Measurements from ENCODE around the gene CSK. TPM values are rescaled to one million over a fixed set of nuclear protein-coding genes. Genes with fewer than 3 reads are reported as not detected.

Gene CSK
- total RNA-seq, 2 donors from 2014 or later = 84.8 to 96.9 TPM

DNA sequence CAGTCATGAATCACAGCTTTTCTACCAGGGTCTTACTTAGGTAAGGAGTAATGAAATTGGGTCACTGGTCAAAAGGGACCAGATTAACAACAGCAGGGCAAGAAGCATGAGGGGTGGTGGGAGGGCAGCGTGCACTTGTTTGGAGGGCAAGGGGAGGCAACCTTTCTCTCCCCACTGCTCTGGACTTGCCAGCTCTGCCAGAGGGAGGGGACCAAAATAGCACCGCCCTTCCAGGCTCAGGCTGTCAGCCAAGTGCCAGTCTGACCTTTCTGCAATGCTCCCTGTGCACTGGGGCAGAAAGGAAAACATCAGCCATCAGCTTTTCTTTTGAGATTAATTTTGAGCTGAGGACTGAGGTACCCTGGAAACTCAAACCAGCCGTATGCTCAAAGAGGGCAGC is 65.6 kb downstream of the CSK start:
- ATAC-seq = no peak
- intact Hi-C loops (cut with DNase I, micrococcal nuclease) = no loop called here
- no peak for DNase-seq

DNA sequence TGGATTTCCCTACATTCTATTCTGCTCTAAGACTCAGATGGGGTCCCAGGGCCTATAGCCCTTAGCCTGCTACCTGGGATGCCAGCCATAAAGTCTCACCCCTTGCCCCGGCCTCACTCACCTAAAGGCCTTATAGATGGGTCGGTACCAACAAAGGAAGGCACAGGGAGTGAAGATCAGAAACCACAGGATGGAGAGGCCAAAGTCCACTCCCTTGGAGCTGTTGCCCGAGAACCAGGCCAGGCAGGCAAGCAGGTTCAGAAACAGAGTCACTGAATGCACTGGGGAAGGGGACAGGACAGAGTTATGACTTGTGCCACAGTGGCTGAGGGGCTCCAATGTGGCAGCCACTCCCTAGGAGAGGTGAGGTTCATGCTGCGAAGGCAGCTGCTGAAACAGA is 68.5 kb downstream of the CSK start:
- intact Hi-C loops (cut with DNase I, micrococcal nuclease) = no loop called here
- peak; percentile 74 for ATAC-seq
- no peak for DNase-seq

DNA sequence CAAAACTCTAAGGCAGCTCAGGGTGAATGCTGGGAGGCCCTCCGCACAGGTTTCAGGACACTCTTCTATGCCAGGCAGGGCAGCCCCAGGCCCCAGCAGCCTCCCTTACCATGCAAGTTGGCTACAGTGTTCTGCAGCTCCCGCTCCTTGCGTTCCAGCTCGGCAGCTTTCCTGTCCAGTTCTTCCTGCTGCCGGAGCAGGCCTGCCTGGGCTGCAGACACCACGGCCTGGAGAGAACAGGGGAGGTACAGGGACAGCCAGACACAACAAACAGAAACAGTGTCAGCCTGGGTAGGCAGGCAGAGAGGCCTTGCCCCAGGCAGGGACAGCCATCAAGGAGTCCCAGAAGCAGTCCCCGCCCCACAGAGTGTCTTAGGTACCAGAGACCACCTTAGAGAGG is 70.1 kb downstream of the CSK start:
- no peak for ATAC-seq
- no peak for DNase-seq
- intact Hi-C loops (cut with DNase I, micrococcal nuclease) = no loop called here

Small RNA genes lying within 50 kb of the gene (microRNA-seq; reads per million reads assigned to microRNA genes)
- gene MIR4513 = 0 reads per million in 2 donors
- gene MIR6882 = 1.6 to 2.7 reads per million in 2 donors

Other genes with a start within 250 kb of the CSK start
- gene ARID3B, start 240.9 kb upstream of the CSK start, total RNA-seq = 10 to 100 TPM; 11.7 to 12.1 TPM
- 10 to 100 TPM; 90.8 to 92.9 TPM for gene CLK3, start 166.2 kb upstream of the CSK start, total RNA-seq
- 10 to 100 TPM; 21.6 to 32.5 TPM for gene EDC3, start 86.1 kb upstream of the CSK start, total RNA-seq
- under 1 TPM in 1 of 2 donors, not detected in 1; 0.82 TPM for gene CYP1A1, start 56.6 kb upstream of the CSK start, total RNA-seq
- not detected for gene CYP1A2, start 33.2 kb upstream of the CSK start, total RNA-seq
- gene LMAN1L, start 30.8 kb downstream of the CSK start, total RNA-seq = under 1 TPM in 1 of 2 donors, not detected in 1; 0.40 TPM
- under 1 TPM in 1 of 2 donors, not detected in 1; 0.15 TPM for gene CPLX3, start 44.5 kb downstream of the CSK start, total RNA-seq
- 10 to 100 TPM; 70.7 to 83.2 TPM for gene ULK3, start 61.1 kb downstream of the CSK start, total RNA-seq
- 100 to 1,000 TPM; 188 to 209 TPM for gene SCAMP2, start 91.3 kb downstream of the CSK start, total RNA-seq
- gene MPI, start 108.0 kb downstream of the CSK start, total RNA-seq = 10 to 100 TPM; 62.2 to 76.7 TPM
- 10 to 100 TPM; 53.5 to 64.9 TPM for gene FAM219B, start 124.8 kb downstream of the CSK start, total RNA-seq
- 100 to 1,000 TPM; 564 to 684 TPM for gene COX5A, start 156.0 kb downstream of the CSK start, total RNA-seq
- 10 to 100 TPM; 12.0 to 12.7 TPM for gene RPP25, start 174.7 kb downstream of the CSK start, total RNA-seq
- gene SCAMP5, start 213.5 kb downstream of the CSK start, total RNA-seq = 1 to 10 TPM; 4.5 to 8.6 TPM
- gene PPCDC, start 241.5 kb downstream of the CSK start, total RNA-seq = 10 to 100 TPM; 11.1 to 13.6 TPM

All from left colon (tissue), 2 donors.